Measurements from ENCODE around the gene DAB2IP.

DNA sequence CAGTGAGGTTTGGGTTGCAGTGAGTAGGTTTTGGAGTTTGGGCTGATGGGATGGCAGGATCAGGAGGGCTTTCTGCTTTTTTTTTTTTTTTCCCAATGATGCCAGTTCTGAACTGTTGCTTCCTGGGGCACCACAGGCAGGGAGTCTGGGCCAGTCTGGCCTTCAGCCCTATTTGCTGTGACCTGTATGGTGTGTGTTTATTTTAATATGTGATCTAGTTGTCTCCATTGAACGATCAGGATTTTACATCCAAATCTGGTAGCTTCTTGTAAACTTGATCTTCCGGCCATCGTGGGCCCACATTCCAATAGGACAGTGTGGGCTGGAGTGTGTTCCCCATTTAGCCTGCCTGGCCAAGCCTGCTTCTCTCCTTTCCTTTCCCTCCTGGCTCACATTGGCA lies 25.8 kb upstream of the DAB2IP start:
- no peak for TF ChIP-seq CTCF (IDR thresholded peaks at IDR 0.05)
- TF ChIP-seq POLR2AphosphoS5 (IDR thresholded peaks at IDR 0.05): no peak
- no peak for TF ChIP-seq POLR2A (IDR thresholded peaks at IDR 0.05)
